Central memory CD8-positive, alpha-beta T cell (primary cell): ENCODE results near the gene PDHA1.

Experiments used
- ATAC-seq: fragments of 150-1000 bp; cut with Tn5 transposase; replicated peaks from 2 replicates; pipeline ENCODE4 v1.10.0; 2022; ENCODE audit warnings: mild to moderate bottlenecking, moderate FRiP score, moderate number of reproducible peaks; ENCODE audit not compliant: poor library complexity, severe bottlenecking; ENCODE audit errors: extremely low read depth
- DNase-seq, 2 donors: peaks; one replicate each; pipeline ENCODE4 v3.0.0; 2021; ENCODE audit warnings: low spot score in 2 of 2
- H3K27ac Mint-ChIP-seq: one replicate; pipeline ENCODE4 v1.8.0; 2022; ENCODE audit warnings: low read depth, mild to moderate bottlenecking, moderate library complexity, mixed read lengths
- H3K27me3 Mint-ChIP-seq: one replicate; pipeline ENCODE4 v1.8.0; 2022; ENCODE audit warnings: mixed read lengths
- H3K36me3 Mint-ChIP-seq: one replicate; pipeline ENCODE4 v1.8.0; 2022; ENCODE audit warnings: mild to moderate bottlenecking, moderate library complexity, mixed read lengths; ENCODE audit not compliant: insufficient read depth
- H3K4me1 Mint-ChIP-seq: one replicate; pipeline ENCODE4 v1.8.0; 2022; ENCODE audit warnings: mixed read lengths
- H3K4me3 Mint-ChIP-seq: one replicate; pipeline ENCODE4 v1.8.0; 2022; ENCODE audit warnings: mild to moderate bottlenecking, moderate library complexity, mixed read lengths
- H3K9me3 Mint-ChIP-seq: one replicate; pipeline ENCODE4 v1.8.0; 2022; ENCODE audit warnings: mixed read lengths

The PDHA1 gene

GRCh38 chrX:19343535-19344408 is at the start of gene PDHA1:
Gene PDHA1 (plus strand): TSS chrX:19343927. CDS start chrX:19344038, 111 bp downstream.
- DNase-seq (peak; percentile 79 to 89), ATAC-seq (peak; percentile 96)
- Mint-ChIP-seq H3K36me3 (peaks cover 4% of the 10 kb centered on the region), H3K4me3 (peak within 1 kb of the TSS; percentile 87), H3K27me3 (peaks cover 10% of the 10 kb centered on the region), H3K4me1 (peaks cover 5% of the 10 kb centered on the region), H3K27ac (peak within 1 kb of the TSS; percentile 87), H3K9me3 (no peaks in the 10 kb centered on the region)

- Mint-ChIP-seq H3K27ac (no peak overlapping the region), H3K36me3 (no peaks in the 10 kb centered on the region), H3K4me1 (no peaks in the 10 kb centered on the region), H3K9me3 (no peaks in the 10 kb centered on the region), H3K27me3 (no peaks in the 10 kb centered on the region), H3K4me3 (no peak overlapping the region)
- DNase-seq, result no peak
- no peak for ATAC-seq
Measured at GRCh38 chrX:19303256-19303880, 40.4 kb upstream of the PDHA1 start.

- peaks cover 3% of the 10 kb centered on the region for H3K27me3 Mint-ChIP-seq
- H3K36me3 Mint-ChIP-seq, result no peaks in the 10 kb centered on the region
- no peak overlapping the region for H3K27ac Mint-ChIP-seq
- ATAC-seq (no peak), DNase-seq (no peak)
- H3K4me1 Mint-ChIP-seq, result no peaks in the 10 kb centered on the region
- no peaks in the 10 kb centered on the region for H3K9me3 Mint-ChIP-seq
- no peak overlapping the region for H3K4me3 Mint-ChIP-seq
Measured at GRCh38 chrX:19326567-19326966, 17.2 kb upstream of the PDHA1 start.

GRCh38 chrX:19331831-19332230 is 11.9 kb upstream of the PDHA1 start:
- Mint-ChIP-seq H3K36me3 (peaks cover 7% of the 10 kb centered on the region), H3K4me1 (no peaks in the 10 kb centered on the region), H3K27ac (no peak overlapping the region), H3K9me3 (no peaks in the 10 kb centered on the region), H3K27me3 (peaks cover 9% of the 10 kb centered on the region), H3K4me3 (no peak overlapping the region)
- no peak for ATAC-seq
- no peak for DNase-seq

GRCh38 chrX:19332983-19333382 is 10.7 kb upstream of the PDHA1 start:
- Mint-ChIP-seq H3K27me3 (peaks cover 9% of the 10 kb centered on the region), H3K27ac (no peak overlapping the region), H3K36me3 (peaks cover 7% of the 10 kb centered on the region), H3K9me3 (no peaks in the 10 kb centered on the region), H3K4me3 (no peak overlapping the region), H3K4me1 (no peaks in the 10 kb centered on the region)
- ATAC-seq, result no peak
- DNase-seq, result no peak

GRCh38 chrX:19334945-19335626 is 8.6 kb upstream of the PDHA1 start:
- no peak overlapping the region for H3K27ac Mint-ChIP-seq

GRCh38 chrX:19342331-19342906 is 1.3 kb upstream of the PDHA1 start:
- DNase-seq, result no peak
- H3K9me3 Mint-ChIP-seq, result no peaks in the 10 kb centered on the region
- H3K36me3 Mint-ChIP-seq, result peaks cover 4% of the 10 kb centered on the region
- H3K4me1 Mint-ChIP-seq, result peaks cover 5% of the 10 kb centered on the region
- no peak overlapping the region for H3K4me3 Mint-ChIP-seq
- ATAC-seq, result no peak
- H3K27ac Mint-ChIP-seq, result no peak overlapping the region
- peaks cover 10% of the 10 kb centered on the region for H3K27me3 Mint-ChIP-seq

More at GRCh38 chrX:19334945-19335626, 8.6 kb upstream of the PDHA1 start:
- Mint-ChIP-seq H3K36me3 (peaks cover 7% of the 10 kb centered on the region), H3K27me3 (peaks cover 9% of the 10 kb centered on the region), H3K4me3 (no peak overlapping the region), H3K9me3 (no peaks in the 10 kb centered on the region), H3K4me1 (no peaks in the 10 kb centered on the region)
- ATAC-seq (no peak), DNase-seq (no peak)

- Mint-ChIP-seq H3K9me3 (no peaks in the 10 kb centered on the region), H3K4me3 (peak overlapping the region; percentile 87), H3K27ac (no peak overlapping the region), H3K36me3 (peaks cover 4% of the 10 kb centered on the region), H3K4me1 (peaks cover 5% of the 10 kb centered on the region), H3K27me3 (peaks cover 10% of the 10 kb centered on the region)
- DNase-seq (no peak), ATAC-seq (no peak)
Measured at GRCh38 chrX:19343085-19343534, 617 bp upstream of the PDHA1 start.

- no peak for ATAC-seq
- peak overlapping the region; percentile 87 for H3K27ac Mint-ChIP-seq
- peaks cover 5% of the 10 kb centered on the region for H3K4me1 Mint-ChIP-seq
- no peaks in the 10 kb centered on the region for H3K9me3 Mint-ChIP-seq
- DNase-seq, result no peak
- H3K4me3 Mint-ChIP-seq, result peak overlapping the region; percentile 87
- H3K27me3 Mint-ChIP-seq, result peaks cover 10% of the 10 kb centered on the region
- peaks cover 4% of the 10 kb centered on the region for H3K36me3 Mint-ChIP-seq
Measured at GRCh38 chrX:19344661-19345060, 934 bp downstream of the PDHA1 start.

- Mint-ChIP-seq H3K4me3 (no peak overlapping the region), H3K4me1 (peaks cover 11% of the 10 kb centered on the region), H3K27me3 (no peaks in the 10 kb centered on the region), H3K36me3 (peaks cover 18% of the 10 kb centered on the region), H3K27ac (no peak overlapping the region), H3K9me3 (no peaks in the 10 kb centered on the region)
- DNase-seq, result no peak
- ATAC-seq, result no peak
Measured at GRCh38 chrX:19347916-19348315, 4.2 kb downstream of the PDHA1 start.

- Mint-ChIP-seq H3K27me3 (no peaks in the 10 kb centered on the region), H3K27ac (no peak overlapping the region), H3K4me1 (peaks cover 7% of the 10 kb centered on the region), H3K4me3 (no peak overlapping the region), H3K9me3 (no peaks in the 10 kb centered on the region), H3K36me3 (peaks cover 21% of the 10 kb centered on the region)
- DNase-seq, result no peak
- ATAC-seq, result no peak
Measured at GRCh38 chrX:19349264-19349663, 5.5 kb downstream of the PDHA1 start.

- H3K4me1 Mint-ChIP-seq, result peaks cover 7% of the 10 kb centered on the region
- H3K27me3 Mint-ChIP-seq, result no peaks in the 10 kb centered on the region
- H3K9me3 Mint-ChIP-seq, result no peaks in the 10 kb centered on the region
- ATAC-seq, result peak; percentile 79
- no peak overlapping the region for H3K4me3 Mint-ChIP-seq
- peak overlapping the region; percentile 76 for H3K27ac Mint-ChIP-seq
- H3K36me3 Mint-ChIP-seq, result peaks cover 28% of the 10 kb centered on the region
- no peak for DNase-seq
Measured at GRCh38 chrX:19350941-19351384, 7.2 kb downstream of the PDHA1 start.
